Thoracic aorta endothelial cell (primary cell): Measurements from ENCODE around the gene TMEM259. TPM values are rescaled to one million over a fixed set of nuclear protein-coding genes. Genes with fewer than 3 reads are reported as not detected.

Experiments
- small RNA-seq: library from RNA; depleted of rRNA; stranded (forward); fragments of <200 nt; gene quantifications from one replicate; pipeline ENCODE3, GENCODE V24; 2012
- total RNA-seq: library from RNA; depleted of rRNA; stranded (reverse); fragments of >200 nt; gene quantifications from 2 replicates; pipeline ENCODE4 v1.2.3, GENCODE V29; 2012

TMEM259 gene
- 61.7 and 66.5 TPM in 2 replicates for total RNA-seq

GRCh38 chr19:1020868-1021425 lies at the start of gene TMEM259:
TSS of gene TMEM259 (minus strand) at chr19:1021123. CDS start at chr19:1020996, 127 bp downstream.

GRCh38 chr19:1066748-1067340 lies 45.9 kb upstream of the TMEM259 start, which contains the start of gene ARHGAP45:
TSS of gene ARHGAP45 (plus strand) at chr19:1067167. CDS start at chr19:1067406, 239 bp downstream.

GRCh38 chr19:1039646-1040475 lies 18.9 kb upstream of the TMEM259 start, which contains the start of gene ABCA7:
TSS of gene ABCA7 (plus strand) at chr19:1040107. CDS start at chr19:1041362, 1,255 bp downstream.

GRCh38 chr19:1025960-1026782 lies 5.2 kb upstream of the TMEM259 start, which contains the start of gene CNN2:
TSS of gene CNN2 (plus strand) at chr19:1026608. CDS start at chr19:1026662, 54 bp downstream.

GRCh38 chr19:1000095-1000494 lies 20.8 kb downstream of the TMEM259 start, which contains the start of gene GRIN3B:
TSS of gene GRIN3B (plus strand) at chr19:1000419. CDS start at chr19:1000438, 19 bp downstream.

GRCh38 chr19:984165-984967 lies 36.6 kb downstream of the TMEM259 start, which contains the start of gene WDR18:
TSS of gene WDR18 (plus strand) at chr19:984345. CDS start at chr19:984354, 9 bp downstream.

Small RNAs within 50 kb of the gene (small RNA-seq; reads per million reads assigned to genes)
- 8.7 reads per million, percentile 90 among the genes with 10 or more reads in this experiment for gene RNU6-2

Other genes with a start within 250 kb of the TMEM259 start
- gene PTBP1, start 223.7 kb downstream of the TMEM259 start, total RNA-seq = 200 and 249 TPM in 2 replicates
- gene PLPPR3, start 199.2 kb downstream of the TMEM259 start, total RNA-seq = 0.07 and 0.40 TPM in 2 replicates
- gene AZU1, start 193.3 kb downstream of the TMEM259 start, total RNA-seq = not detected in 2 replicates
- not detected in 2 replicates for gene PRTN3, start 180.1 kb downstream of the TMEM259 start, total RNA-seq
- not detected in 2 replicates for gene ELANE, start 168.8 kb downstream of the TMEM259 start, total RNA-seq
- gene CFD, start 161.5 kb downstream of the TMEM259 start, total RNA-seq = 1.1 and 2.3 TPM in 2 replicates
- gene MED16, start 127.9 kb downstream of the TMEM259 start, total RNA-seq = 25.5 and 29.4 TPM in 2 replicates
- not detected in 2 replicates for gene RNU6-9, start 127.6 kb downstream of the TMEM259 start, total RNA-seq
- 20.1 and 26.1 TPM in 2 replicates for gene R3HDM4, start 107.9 kb downstream of the TMEM259 start, total RNA-seq
- not detected in 2 replicates for gene KISS1R, start 103.8 kb downstream of the TMEM259 start, total RNA-seq
- 6.9 and 10.0 TPM in 2 replicates for gene ARID3A, start 95.1 kb downstream of the TMEM259 start, total RNA-seq
- 47.2 and 65.5 TPM in 2 replicates for gene WDR18, start 36.8 kb downstream of the TMEM259 start, total RNA-seq
- gene GRIN3B, start 20.7 kb downstream of the TMEM259 start, total RNA-seq = 0.43 and 0.80 TPM in 2 replicates
- not detected in 2 replicates for gene RNU6-2, start 399 bp upstream of the TMEM259 start, total RNA-seq
- 140 and 181 TPM in 2 replicates for gene CNN2, start 5.5 kb upstream of the TMEM259 start, total RNA-seq
- 4.1 and 6.2 TPM in 2 replicates for gene ABCA7, start 19.0 kb upstream of the TMEM259 start, total RNA-seq
- gene ARHGAP45, start 46.0 kb upstream of the TMEM259 start, total RNA-seq = 6.8 and 12.9 TPM in 2 replicates
- 82.4 and 139 TPM in 2 replicates for gene POLR2E, start 74.3 kb upstream of the TMEM259 start, total RNA-seq
- gene GPX4, start 82.9 kb upstream of the TMEM259 start, total RNA-seq = 226 and 365 TPM in 2 replicates
- gene SBNO2, start 153.1 kb upstream of the TMEM259 start, total RNA-seq = 26.5 and 37.5 TPM in 2 replicates
- gene STK11, start 184.7 kb upstream of the TMEM259 start, total RNA-seq = 68.5 and 75.7 TPM in 2 replicates
- 3.1 and 3.8 TPM in 2 replicates for gene CBARP, start 216.9 kb upstream of the TMEM259 start, total RNA-seq
- gene ATP5F1D, start 220.6 kb upstream of the TMEM259 start, total RNA-seq = 21.3 and 23.3 TPM in 2 replicates
- 20.2 and 22.2 TPM in 2 replicates for gene MIDN, start 227.5 kb upstream of the TMEM259 start, total RNA-seq
- 129 and 154 TPM in 2 replicates for gene CIRBP, start 248.2 kb upstream of the TMEM259 start, total RNA-seq